HG02885 (cell line): Measurements from ENCODE around the gene MICU1.
"Not testable (repeated sequence)": the region's sequence is repeated elsewhere in the genome, so short reads cannot be mapped to it uniquely, and the experiment has no call there.

Experiments used
- ATAC-seq: cut with Tn5 transposase; IDR thresholded peaks from one replicate; pipeline ENCODE4 v1.9.1; 2021; ENCODE audit warnings: mild to moderate bottlenecking; ENCODE audit not compliant: unreplicated experiment, poor library complexity

MICU1 gene

DNA sequence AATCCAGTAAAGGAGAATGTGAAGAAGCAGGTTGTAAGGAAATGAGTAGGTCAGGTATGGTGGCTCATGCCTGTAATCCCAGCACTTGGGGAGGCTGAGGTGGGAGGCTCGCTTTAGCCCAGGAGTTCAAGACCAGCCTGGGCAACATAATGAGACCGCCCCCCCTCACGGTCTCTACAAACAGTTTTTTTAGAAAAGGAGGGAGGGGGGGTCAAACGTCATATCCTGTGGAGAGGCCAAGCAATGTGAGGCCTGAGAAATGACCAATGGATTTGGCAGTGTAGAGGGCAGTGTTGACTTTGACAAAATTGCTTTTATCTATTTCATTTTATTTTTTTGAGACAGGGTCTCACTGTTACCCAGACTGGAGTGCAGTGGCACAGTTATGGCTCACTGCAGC is 268.9 kb downstream of the MICU1 start:
- ATAC-seq: no peak

DNA sequence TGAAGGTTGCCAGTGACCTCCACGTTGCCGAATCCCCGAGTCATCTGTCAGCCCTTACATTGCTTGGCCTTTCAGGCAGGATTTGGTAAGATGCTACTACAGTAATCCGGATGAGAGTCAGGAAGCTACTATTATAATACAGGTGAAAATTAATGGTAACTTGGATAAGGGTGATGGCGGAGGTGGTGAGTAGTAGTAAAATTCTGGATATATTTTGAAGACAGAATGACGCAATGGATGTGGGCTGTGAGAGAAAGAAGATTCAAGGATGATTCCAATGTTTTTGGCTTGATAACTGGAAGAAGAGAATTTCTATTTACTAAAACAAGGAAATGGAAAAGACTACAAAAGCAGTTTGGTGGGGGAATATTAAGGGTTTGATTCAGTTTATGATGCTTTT is 269.8 kb downstream of the MICU1 start:
- ATAC-seq: no peak

- ATAC-seq: no peak
These were observed 270.7 kb downstream of the MICU1 start for GRCh38 chr10:72355214-72355555.

GRCh38 chr10:72354356-72355213 is 271.3 kb downstream of the MICU1 start, which contains the start of gene DNAJB12:
DNAJB12 (minus strand) TSS chr10:72354919; CDS start chr10:72354897, 22 bp downstream.
- peak; percentile 77 for ATAC-seq

DNA sequence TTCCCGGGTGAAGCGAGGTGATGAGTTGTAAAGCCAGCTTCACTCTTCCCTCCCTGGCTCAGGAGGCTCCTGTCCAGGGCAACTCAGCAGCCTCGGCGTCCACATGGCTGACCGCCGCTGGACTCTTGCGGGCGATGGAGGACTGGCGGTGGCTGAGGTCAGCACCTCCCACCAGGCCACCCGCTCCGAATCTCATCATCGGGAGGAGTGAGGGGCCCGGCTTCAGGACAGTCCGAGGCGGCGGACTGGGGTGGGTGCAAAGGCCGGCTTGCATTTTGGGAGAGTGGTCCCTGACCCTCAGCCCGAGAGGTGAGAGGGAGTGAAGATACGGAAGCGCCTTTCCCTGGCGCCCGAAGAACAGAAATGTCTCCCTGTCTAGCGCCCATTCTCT is 271.9 kb downstream of the MICU1 start:
- ATAC-seq: peak; percentile 11

- ATAC-seq: no peak
These were observed 272.6 kb downstream of the MICU1 start for GRCh38 chr10:72353028-72353964.

GRCh38 chr10:72351479-72351878 is 274.4 kb downstream of the MICU1 start:
- no peak for ATAC-seq

DNA sequence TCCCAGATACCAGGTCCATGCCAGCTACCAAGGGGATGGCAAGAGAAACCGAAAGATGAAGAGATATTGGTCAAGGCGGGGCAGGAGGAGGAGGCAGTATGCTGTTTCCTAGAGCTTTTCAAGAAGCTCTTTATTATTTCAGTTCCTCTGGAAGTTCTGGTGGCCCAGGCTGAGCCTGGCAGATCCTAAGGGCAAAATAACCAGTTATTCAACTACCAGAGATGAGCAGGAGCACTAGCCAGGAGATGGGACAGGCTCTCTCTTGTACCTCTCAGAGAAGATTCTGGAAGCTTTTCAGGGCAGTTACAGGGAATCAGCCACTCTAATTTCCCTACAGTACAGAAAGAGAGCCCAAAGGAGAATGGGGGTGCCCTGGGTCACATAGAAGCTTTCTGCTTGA is 276.4 kb downstream of the MICU1 start:
- ATAC-seq: no peak

GRCh38 chr10:72348282-72348681 is 277.6 kb downstream of the MICU1 start:
- ATAC-seq: no peak

- not testable (repeated sequence) for ATAC-seq
These were observed 279.8 kb downstream of the MICU1 start for GRCh38 chr10:72346117-72346516.

DNA sequence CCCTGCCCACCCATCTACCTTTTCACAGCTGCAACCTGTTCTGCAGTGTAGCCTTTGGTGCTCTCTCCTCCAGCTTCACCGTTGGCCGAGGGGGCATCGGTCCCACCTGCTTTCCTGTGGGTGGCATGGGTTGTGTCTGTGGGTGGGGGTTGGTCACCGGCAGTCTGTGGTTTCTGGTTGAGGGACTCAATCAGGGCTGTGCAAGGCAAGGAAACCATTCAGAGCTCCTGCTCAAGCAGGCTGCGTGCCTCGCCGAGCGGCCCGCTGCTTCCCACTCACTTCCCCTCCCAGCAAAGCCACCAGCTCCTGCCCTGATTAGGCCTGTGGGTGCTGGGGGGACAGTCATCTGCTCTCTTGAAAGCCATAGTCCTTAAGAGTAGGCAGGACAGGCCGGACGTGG is 280.9 kb downstream of the MICU1 start:
- peak; percentile 48 for ATAC-seq

GRCh38 chr10:72342911-72343310 is 283.0 kb downstream of the MICU1 start:
- no peak for ATAC-seq

DNA sequence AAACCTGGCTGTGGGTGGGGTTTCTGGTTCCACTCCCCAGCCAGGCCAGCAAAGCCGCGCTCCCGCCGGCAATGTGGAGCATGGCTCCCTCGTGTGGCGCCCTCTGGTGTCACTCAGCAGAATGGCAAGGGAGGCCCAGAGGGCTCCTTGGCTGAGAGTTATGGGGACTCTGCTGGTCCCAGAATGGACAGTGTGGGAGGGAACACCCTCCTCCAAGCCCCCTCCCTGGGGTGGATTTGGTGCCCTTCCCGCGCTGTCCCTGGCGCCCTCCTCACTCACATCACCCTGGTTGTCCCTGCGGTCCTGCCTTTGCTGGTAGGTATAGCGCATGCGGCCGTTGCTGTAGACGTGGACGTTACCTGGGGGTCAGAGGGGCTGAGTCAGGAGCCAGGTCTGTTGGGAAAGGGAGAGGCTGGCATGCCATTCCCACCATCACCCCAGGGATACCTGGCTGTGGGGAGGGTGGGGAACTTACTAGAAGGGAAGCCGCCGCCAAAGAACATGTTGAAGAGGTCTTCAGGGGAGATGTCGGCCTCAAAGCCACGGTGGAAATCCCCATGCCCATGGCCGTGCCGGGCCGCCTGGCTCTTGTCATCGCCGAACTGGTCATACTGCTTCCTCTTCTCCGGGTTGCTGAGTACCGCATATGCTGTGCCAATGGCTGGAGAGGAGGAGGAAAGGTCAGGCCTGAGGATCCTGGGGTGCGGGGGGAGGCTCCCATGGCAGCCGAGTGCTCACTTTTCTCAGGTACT is 285.2 kb downstream of the MICU1 start:
- ATAC-seq: peak; percentile 40

- ATAC-seq: no peak
These were observed 287.7 kb downstream of the MICU1 start for GRCh38 chr10:72338180-72338579.

DNA sequence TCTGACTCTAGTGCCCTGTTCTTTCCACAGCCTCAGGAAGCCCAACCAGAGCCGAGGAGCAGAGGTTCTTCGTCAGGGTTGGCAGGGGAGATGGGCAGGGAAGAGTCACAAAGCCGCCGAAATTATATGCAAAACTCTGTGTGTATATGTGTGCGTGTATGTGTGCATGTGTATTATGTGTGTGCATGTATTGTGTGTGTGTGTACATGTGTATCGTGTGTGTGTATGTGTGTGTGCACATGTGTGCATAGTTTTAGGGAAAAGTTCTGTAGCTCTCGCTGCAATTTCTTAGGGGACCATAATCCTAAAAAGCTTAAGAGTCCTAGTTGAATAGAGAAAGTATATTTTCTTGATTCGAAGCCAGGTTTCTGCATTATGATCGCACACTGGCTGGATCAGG is 288.2 kb downstream of the MICU1 start:
- no peak for ATAC-seq

- no peak for ATAC-seq
These were observed 288.7 kb downstream of the MICU1 start for GRCh38 chr10:72337039-72337629.

DNA sequence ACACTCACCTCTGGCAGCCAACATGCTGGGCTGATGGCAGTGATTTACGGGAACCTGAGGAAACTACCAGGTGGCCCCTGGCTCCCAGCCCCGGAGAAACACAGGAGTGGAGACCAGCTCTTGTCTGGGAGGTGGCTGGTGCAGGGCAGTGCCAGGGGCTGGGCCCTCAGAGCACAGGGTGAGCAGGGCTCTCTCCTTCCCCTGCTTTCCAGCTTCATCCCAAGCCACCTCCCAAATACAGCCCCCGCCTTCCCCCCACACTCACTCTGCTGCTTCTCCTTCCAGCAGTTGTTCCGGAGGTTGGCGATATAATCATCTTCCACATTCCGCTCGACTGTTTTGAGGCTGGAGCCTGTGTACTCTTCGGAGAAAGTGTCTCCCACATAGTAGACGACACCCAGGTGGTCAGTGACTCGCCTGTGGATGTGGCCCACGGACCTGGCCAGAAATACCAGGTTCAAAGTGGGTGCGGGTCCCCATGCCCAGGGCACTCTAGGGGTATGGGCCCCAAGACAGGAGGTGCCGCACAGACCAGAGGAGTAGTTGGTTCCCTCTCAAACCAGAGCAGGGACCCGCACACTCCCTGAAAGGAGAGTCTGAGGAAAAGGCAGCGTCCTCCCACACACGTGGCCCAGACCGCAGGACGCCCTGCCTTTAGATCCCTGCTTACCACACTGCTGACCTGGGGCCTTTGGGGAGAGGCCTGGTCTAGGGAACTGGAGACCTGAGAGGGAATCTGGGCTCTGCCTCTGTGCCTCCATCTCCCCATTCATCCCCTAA is 289.4 kb downstream of the MICU1 start:
- ATAC-seq: no peak

GRCh38 chr10:72335394-72336258 is 290.3 kb downstream of the MICU1 start:
- peak; percentile 37 for ATAC-seq
